ENCODE results near the gene GRIN2B.

- TF ChIP-seq, protein P1, sequence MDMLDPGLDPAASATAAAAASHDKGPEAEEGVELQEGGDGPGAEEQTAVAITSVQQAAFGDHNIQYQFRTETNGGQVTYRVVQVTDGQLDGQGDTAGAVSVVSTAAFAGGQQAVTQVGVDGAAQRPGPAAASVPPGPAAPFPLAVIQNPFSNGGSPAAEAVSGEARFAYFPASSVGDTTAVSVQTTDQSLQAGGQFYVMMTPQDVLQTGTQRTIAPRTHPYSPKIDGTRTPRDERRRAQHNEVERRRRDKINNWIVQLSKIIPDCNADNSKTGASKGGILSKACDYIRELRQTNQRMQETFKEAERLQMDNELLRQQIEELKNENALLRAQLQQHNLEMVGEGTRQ (IDR thresholded peaks at IDR 0.05; ENCODE audit: borderline replicate concordance, low read depth, low read length): no peak
- TF ChIP-seq, protein P2, sequence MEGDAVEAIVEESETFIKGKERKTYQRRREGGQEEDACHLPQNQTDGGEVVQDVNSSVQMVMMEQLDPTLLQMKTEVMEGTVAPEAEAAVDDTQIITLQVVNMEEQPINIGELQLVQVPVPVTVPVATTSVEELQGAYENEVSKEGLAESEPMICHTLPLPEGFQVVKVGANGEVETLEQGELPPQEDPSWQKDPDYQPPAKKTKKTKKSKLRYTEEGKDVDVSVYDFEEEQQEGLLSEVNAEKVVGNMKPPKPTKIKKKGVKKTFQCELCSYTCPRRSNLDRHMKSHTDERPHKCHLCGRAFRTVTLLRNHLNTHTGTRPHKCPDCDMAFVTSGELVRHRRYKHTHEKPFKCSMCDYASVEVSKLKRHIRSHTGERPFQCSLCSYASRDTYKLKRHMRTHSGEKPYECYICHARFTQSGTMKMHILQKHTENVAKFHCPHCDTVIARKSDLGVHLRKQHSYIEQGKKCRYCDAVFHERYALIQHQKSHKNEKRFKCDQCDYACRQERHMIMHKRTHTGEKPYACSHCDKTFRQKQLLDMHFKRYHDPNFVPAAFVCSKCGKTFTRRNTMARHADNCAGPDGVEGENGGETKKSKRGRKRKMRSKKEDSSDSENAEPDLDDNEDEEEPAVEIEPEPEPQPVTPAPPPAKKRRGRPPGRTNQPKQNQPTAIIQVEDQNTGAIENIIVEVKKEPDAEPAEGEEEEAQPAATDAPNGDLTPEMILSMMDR (IDR thresholded peaks at IDR 0.05): no peak
- TF ChIP-seq POLR2AphosphoS5 (IDR thresholded peaks at IDR 0.05; ENCODE audit: low read depth, low read length) (no peak), EP300 (IDR thresholded peaks at IDR 0.05; ENCODE audit: borderline replicate concordance in 1 of 2, low read depth in 1 of 2, low read length in 1 of 2) (no peak), EZH2phosphoT487 (IDR thresholded peaks at IDR 0.05; ENCODE audit: borderline replicate concordance, low read depth) (no peak)
- TF ChIP-seq, protein P3, sequence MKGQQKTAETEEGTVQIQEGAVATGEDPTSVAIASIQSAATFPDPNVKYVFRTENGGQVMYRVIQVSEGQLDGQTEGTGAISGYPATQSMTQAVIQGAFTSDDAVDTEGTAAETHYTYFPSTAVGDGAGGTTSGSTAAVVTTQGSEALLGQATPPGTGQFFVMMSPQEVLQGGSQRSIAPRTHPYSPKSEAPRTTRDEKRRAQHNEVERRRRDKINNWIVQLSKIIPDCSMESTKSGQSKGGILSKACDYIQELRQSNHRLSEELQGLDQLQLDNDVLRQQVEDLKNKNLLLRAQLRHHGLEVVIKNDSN (IDR thresholded peaks at IDR 0.05; ENCODE audit: borderline replicate concordance, low read depth): no peak
These were observed 26.2 kb upstream of the GRIN2B start for GRCh38 chr12:14007639-14008038.
